HG03159 (cell line): ENCODE results near the gene PCGF1.
A peak's percentile ranks its signal among the peaks of the same experiment; 100 is the strongest.

Source experiments
- ATAC-seq: cut with Tn5 transposase; IDR thresholded peaks from one replicate; pipeline ENCODE4 v1.9.1; 2021; ENCODE audit warnings: mild to moderate bottlenecking, moderate library complexity; ENCODE audit not compliant: unreplicated experiment

Gene PCGF1

GRCh38 chr2:74507145-74507925, at the start of gene PCGF1:
Gene PCGF1, minus strand, starts transcription at chr2:74507695. Its CDS starts 27 bp downstream, at chr2:74507668.
- ATAC-seq, result peak; percentile 89

GRCh38 chr2:74556831-74557370, 49.4 kb upstream of the PCGF1 start:
- ATAC-seq, result no peak

GRCh38 chr2:74556159-74556558, 48.7 kb upstream of the PCGF1 start:
- ATAC-seq, result no peak

GRCh38 chr2:74555610-74556103, 48.2 kb upstream of the PCGF1 start:
- ATAC-seq, result no peak

- ATAC-seq, result peak; percentile 62
These were observed 47.5 kb upstream of the PCGF1 start for GRCh38 chr2:74554820-74555531.

- ATAC-seq, result peak; percentile 60
These were observed 46.7 kb upstream of the PCGF1 start, which contains the start of the genes DOK1 and LOXL3 for GRCh38 chr2:74553892-74554819. Gene DOK1, plus strand, starts transcription at chr2:74554720. Its CDS starts 35 bp downstream, at chr2:74554755. Gene LOXL3, minus strand, starts transcription at chr2:74553942. Its CDS starts 1,308 bp downstream, at chr2:74552634.

- no peak for ATAC-seq
These were observed 45.7 kb upstream of the PCGF1 start for GRCh38 chr2:74552914-74553811.

GRCh38 chr2:74551942-74552913, 44.7 kb upstream of the PCGF1 start:
- no peak for ATAC-seq

- no peak for ATAC-seq
These were observed 44.0 kb upstream of the PCGF1 start for GRCh38 chr2:74551530-74551929.

GRCh38 chr2:74550231-74550630, 42.7 kb upstream of the PCGF1 start:
- no peak for ATAC-seq

GRCh38 chr2:74548900-74549826, 41.7 kb upstream of the PCGF1 start:
- ATAC-seq, result no peak

GRCh38 chr2:74548285-74548899, 40.9 kb upstream of the PCGF1 start:
- no peak for ATAC-seq

GRCh38 chr2:74546004-74546403, 38.5 kb upstream of the PCGF1 start:
- no peak for ATAC-seq

- ATAC-seq, result no peak
These were observed 37.1 kb upstream of the PCGF1 start for GRCh38 chr2:74544634-74545033.

GRCh38 chr2:74542978-74543377, 35.5 kb upstream of the PCGF1 start:
- no peak for ATAC-seq

GRCh38 chr2:74540291-74540690, 32.8 kb upstream of the PCGF1 start:
- no peak for ATAC-seq

- ATAC-seq, result no peak
These were observed 31.4 kb upstream of the PCGF1 start for GRCh38 chr2:74538881-74539339.
